Smooth muscle cell of the brain vasculature (primary cell): ENCODE results near the gene RNF4.
"Not testable (repeated sequence)": the region's sequence is repeated elsewhere in the genome, so short reads cannot be mapped to it uniquely, and the experiment has no call there.

Experiments used
- DNase-seq: peaks from one replicate; pipeline ENCODE4 v3.0.0-alpha.2; 2012; ENCODE audit warnings: low read depth, low spot score

Gene RNF4

GRCh38 chr4:2457481-2458295 lies 11.2 kb upstream of the RNF4 start:
- DNase-seq, result no peak

GRCh38 chr4:2458546-2459491 lies 10.1 kb upstream of the RNF4 start:
- no peak for DNase-seq

DNA sequence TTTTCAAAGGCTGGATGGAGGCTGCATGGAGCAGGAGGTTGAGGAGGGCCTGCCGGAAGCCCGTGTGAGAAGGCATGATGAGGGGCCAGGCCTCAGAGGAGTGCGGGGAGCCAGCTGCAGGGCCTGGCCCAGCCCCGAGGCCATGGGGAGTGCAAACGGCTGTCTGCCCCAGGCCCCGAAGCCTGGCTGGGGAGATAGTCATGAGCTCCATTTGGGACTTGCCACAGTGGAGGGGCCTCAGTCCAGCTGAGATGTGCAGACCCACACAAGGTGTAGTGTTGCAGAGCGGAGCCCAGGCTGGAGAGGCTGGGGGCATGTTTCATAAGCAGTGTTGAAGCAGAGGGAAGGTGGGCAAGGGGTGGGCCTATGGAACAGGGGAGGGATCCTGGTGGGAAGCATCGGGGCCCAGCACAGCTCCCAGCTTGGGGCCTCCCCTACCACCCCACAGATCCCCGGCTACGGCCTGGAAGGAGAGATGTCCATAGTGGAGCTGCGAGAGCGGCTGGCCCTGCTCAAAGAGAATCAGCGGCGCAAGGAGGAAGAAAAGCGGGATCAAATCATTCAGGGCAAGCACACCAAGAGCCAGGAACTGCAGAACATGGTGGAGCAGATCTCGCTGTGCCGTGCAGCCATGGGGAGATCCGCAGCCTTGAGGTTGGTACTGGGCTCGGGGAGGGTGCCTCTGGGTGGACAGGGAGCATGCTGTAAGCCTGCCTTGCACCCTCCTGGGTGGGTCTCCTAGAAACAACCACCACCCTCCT lies 9.1 kb upstream of the RNF4 start:
- no peak for DNase-seq

DNA sequence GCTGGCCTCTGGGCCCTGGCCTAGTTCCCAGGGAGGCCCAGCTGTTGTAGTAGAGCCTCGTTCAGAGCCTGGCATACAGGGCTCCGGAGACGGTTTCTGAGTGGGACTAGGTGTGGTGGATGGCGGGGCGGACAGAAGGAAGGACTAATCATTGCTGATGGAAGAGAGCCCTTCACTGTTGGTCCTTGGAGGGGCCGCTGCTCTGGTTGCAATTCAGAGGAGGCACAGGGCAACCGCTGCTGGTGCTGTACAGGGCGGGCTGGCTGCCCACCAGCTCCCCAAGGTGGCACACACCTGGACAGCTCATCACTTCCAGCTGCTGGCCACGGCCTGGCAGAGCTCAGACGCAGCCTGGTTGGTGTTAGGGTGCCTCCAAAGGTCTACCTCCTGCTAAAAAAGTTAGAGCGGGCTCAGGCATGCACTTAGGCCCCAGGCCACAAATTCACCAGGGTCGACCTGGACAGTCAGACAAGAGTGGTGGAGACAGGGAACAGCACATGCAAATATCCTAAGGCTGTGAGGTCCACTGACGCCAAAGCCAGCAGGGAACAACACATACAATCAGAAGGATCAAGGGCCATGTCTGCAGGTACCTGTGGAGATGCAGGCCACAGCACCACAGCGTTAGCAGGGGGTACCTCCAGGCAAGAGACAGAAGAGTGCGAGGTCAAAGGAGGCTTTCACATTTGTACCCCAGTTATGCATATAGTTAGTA lies 7.5 kb upstream of the RNF4 start:
- no peak for DNase-seq

DNA sequence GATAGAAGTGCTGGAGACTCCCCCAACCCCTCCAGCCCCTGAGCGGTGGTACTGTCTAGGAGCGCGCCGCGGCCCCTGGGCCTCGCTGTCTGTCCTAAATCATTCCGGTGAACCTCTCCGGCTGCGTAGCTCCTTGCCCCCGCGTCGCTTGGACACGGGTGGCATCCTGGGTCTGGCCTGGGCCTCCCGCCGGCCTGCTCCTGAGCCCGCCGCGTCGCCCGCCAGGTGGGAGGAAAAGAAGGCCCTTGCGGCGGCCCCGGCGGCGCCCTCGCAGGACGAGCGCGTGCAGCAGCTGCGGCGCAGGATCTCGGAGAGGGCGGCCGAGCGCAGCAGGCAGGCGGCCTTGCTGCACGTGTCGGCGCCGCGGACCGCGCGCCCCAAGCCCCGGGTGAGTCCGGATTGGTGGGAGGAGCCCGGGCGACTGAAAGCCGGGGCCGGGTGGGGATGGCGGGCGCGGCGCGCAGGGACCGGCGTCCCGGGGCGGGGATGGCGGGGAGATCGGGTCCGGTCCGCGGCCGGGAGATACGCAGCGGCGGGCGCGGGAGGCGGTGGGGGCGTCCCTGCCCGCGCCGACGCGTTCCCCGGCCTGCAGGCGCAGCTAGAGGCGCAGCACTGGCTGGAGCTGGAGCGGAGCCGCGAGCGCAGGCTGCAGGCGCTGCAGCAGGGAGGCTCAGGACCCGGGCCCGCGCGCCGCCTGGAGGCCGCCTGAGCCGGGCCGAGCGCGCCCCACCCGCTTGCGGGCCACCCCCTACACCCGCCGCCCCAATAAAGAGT lies 6.5 kb upstream of the RNF4 start:
- no peak for DNase-seq

GRCh38 chr4:2462992-2463762 lies 5.7 kb upstream of the RNF4 start:
- no peak for DNase-seq

DNA sequence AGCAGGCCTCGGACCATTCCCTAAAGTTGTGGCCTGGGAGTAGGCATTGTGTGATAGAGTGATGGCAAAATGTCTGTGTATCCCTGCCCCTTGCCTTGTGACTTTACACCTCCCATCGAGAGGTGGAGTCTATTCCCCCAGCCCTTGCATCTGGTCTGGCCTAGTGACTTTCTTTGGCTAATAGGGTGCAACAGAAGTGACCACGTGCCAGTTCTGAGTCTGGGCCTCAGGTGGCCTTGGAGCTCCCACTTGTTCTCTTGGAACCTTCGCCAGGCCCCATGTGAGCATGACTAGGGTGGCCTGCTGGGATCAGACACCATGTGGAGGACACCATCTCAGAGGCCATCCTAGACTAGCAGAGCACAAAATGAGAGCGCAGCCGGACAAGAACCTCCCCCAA lies 3.9 kb upstream of the RNF4 start:
- no peak for DNase-seq

- DNase-seq, result not testable (repeated sequence)
These were observed 3.4 kb upstream of the RNF4 start for GRCh38 chr4:2465544-2465943.

DNA sequence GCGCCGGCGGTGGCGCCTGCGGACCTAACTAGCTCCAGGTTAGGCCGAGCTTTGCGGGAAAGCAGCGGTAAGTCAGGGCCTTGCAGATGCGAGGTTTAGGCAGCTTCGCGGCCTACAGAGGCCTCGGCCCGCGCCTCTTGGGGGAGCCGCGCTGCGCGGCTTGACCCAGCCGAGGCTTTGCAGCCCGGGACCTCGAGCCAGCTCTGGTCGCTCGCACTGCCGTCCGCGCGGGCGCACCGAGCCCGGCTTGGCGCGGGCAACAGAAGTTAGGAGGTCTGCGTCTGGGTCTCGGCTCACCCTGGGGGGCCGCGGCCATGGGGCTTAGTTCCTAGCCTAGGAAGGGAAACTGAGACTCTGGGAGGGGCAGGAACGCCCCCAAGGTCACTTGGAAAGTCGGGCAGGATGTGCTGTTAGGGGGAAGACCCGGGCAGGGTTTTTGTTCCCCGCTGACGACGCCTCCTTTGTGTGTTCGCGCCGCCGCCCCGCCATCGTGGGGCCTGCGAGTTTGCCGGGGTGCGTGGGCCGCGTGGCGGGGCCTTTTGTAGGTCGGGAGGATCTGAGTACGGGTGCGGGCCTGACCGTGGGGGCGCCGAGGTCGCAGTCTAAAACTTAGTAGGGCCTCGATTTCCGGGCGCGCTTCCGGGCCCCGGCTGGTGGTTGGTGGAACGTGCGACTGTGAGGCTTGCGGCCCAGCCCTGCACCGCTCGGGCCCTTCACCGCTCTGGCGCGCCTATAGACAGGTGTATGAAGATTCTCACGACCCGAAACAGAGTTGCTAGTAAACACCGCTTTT lies 482 bp downstream of the RNF4 start:
- no peak for DNase-seq

DNA sequence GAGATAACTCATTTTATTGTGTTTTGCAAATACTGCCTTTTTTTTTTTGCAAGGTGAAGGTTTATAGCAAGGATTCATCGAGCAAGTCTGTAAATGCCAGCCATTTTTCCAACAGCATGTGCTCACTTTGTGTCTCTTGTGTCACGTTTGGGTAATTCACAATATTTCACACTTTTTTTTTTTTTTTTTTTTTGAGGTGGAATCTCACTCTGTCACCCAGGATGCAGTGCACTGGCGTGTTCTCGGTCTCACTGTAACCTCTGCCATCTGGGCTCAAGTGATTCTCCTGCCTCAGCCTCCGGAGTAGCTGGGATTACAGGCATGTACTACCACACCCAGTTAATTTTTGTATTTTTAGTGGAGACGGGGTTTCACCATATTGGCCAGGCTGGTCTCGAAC lies 1.9 kb downstream of the RNF4 start:
- no peak for DNase-seq

DNA sequence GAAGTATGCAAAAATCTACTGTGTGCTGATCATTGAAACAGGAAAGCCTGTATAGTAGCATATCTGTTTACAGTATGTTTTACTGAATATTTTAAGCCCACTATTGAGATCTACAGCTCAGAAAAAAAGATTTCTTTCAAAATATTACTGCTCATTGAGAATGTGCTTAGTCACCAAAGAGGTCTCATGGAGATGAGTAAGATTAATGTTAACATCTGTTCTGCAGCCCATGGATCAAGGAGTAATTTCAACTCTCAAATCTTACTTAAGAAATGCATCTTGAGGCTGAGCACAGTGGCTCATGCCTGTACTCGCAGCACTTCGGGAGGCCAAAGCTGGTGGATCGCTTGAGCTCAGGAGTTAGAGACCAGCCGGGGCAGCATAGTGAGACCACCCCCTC lies 3.3 kb downstream of the RNF4 start:
- DNase-seq, result no peak

DNA sequence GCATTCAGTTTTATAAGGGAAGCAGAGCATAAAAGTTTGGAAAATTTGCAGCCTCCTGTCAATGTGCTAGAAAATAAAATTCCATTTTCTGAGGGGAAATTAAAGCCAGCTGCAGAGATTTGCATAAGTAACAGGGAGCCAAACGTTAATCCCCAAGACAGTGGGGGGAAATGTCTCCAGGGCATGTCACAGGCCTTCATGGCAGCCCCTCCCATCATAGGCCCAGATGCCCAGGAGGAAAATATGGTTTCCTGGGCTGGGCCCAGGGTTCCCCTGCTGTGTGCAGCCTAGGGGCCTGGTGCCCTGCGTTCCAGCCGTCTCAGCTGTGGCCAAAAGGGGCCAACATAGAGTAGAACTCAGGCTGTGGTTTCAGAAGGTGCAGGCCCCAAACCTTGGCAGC lies 9.3 kb downstream of the RNF4 start:
- no peak for DNase-seq

GRCh38 chr4:2480649-2481048 lies 11.7 kb downstream of the RNF4 start:
- DNase-seq, result no peak

DNA sequence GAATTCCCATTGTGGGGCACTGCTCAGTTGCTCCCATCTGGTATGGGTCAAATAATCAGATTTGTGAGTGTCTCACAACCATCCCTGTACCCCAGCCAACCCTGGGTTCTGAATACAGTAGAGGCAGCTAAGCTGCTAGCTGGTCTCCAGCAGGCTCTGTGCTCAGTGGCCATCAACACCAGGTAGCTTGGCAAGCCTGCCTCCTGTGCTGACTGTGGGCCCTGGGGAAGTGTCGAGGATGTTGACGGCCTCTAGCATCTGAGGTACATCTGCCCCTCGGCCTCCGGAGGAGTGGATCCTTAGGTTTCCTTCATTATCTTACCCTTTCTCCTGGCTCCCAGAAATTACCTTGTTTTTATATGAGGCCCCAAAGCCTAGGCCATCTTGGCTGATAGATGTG lies 13.3 kb downstream of the RNF4 start:
- DNase-seq, result no peak

GRCh38 chr4:2482693-2483092 lies 13.8 kb downstream of the RNF4 start:
- no peak for DNase-seq

GRCh38 chr4:2483237-2483636 lies 14.3 kb downstream of the RNF4 start:
- DNase-seq, result no peak

DNA sequence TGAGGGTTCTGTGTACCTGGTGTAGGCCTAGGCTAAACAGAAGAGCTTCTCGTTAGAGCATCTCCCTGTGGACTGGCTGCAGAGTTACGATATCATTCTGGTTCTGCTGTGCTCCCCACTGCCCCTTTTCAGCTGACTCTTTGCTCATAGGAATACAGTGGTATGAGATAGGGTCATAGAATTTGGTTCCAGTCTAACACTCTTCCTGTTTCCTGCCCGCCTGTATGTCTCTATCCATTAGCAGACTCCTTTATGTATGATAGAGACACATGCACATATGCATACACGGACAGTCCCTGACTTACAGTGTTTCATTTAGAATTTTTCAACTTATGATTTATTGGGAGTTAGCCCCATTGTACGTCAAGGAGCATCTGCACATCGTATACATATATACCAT lies 15.3 kb downstream of the RNF4 start:
- no peak for DNase-seq

GRCh38 chr4:2484993-2485392 lies 16.1 kb downstream of the RNF4 start:
- no peak for DNase-seq

DNA sequence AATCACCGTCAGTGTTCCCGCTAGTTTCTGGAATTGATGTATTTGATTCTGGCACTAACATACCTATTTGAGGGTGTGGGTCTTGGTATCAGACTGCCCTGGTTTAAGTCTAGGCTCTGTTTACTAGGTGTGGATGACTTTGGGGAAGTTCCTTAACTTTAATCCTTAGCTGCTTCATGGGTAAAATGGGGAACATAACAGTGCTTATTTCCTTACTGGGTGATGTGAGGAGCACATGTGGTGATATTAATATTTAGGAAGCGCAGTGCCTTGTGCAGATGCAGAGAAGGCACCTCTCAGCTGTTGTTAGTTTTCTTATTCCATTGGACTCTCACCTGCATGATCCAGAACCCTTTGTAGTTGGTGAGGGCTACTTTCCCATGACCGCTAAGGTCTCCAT lies 17.1 kb downstream of the RNF4 start:
- DNase-seq, result no peak
